Measurements from ENCODE around the gene MTRF1. TPM values are rescaled to one million over a fixed set of nuclear protein-coding genes. Genes with fewer than 3 reads are reported as not detected.
A peak's percentile ranks its signal among the peaks of the same experiment; 100 is the strongest.

MTRF1 gene
- total RNA-seq, 1 donor from 2014 or later, result 6.2 TPM

DNA sequence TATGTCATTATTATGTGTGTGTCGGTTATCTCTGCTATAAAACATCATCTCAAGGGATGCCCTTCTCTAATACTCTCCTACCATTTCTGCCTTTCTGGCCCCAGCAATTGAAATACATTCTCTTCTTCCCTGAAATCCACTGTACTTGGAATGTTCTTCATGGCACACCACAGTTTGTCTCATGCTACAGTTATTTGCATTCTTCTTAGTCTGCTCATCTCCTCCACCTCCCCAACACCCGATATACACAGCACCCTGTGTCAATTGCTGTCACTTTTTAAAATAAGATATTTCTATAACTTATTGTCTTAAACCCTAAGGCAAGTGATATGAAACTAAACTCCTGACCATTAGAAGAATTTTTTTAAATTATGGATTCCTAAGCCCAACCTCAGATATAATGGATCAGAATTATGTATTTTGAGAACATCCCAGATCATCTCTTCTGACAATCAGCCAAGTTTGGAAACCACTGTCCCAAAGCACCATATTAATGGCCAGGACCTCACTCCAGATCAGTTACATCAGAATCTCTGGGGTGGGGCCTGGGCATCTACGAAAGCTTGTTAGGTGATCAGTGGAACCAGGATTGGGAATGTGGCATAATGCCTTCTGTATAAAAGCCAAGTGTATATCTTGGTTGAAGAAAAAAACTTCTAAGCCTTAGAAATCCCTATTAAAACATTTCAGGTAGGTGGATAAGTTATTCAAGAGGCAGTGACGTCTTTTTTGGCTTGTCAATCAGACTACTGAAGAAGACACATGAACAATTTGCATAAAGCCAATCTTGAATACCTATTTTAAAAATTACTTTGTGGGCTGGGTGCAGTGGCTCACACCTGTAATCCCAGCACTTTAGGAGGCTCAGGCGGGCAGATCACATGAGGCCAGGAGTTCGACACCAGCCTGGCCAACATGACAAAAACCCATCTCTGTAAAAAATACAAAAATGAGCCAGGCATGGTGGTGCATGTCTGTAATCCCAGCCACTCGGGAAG lies 39.0 kb downstream of the MTRF1 start:
- DNase-seq (ENCODE audit: low spot score) (no peak), ATAC-seq (no peak)

DNA sequence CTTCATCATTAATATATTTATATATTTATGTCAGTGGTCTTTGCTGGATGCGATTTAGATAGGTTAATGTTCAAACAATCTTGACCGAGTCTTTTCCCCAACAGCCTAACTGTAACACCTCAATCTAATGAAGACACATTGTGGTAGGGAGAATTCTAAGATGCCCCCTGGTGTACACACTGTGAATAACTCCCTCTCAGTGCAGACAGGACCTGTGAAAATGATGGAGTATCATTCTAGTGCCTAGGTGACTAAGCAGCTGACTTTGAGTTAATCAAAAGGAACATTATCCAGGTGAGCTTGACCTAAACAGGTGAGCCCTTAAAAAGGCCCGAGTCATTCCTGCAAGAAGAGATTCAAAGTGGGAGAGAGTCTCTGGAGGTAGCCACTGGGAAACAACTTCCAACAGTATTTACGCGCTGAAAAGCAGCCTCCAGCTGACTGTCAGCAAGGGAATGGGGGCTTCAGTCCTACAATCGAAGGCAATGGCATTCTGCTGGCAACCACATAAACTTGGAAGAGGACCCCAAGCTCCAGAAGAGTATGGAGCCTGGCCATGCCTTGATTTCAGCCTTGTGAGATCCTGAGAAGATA lies 41.0 kb downstream of the MTRF1 start:
- ATAC-seq, result peak; percentile 97
- no peak for DNase-seq (ENCODE audit: low spot score)

DNA sequence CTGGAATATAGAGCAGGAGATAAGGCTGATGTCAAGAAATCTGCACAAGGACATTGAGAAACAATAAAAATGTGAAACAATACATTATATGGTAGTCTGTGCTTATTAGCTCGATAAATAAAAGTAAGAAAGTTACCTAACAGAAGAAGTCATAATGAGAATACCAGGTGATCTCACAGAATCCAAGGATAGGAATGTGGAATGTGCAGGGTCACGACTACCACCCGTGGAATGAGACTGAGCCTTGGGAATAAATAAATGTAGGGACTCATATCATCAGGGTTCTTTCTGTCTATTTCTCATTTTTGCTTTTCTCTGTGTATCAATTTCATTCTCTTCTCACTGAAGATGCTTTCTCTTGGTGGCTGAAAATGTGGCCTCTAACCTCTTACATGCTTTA lies 43.0 kb downstream of the MTRF1 start:
- no peak for DNase-seq (ENCODE audit: low spot score)

GRCh38 chr13:41216160-41216559 lies 47.2 kb downstream of the MTRF1 start:
- DNase-seq (ENCODE audit: low spot score), result no peak
- ATAC-seq, result no peak

More for the DNA sequence above, 43.0 kb downstream of the MTRF1 start:
- ATAC-seq, result no peak

- ATAC-seq (no peak), DNase-seq (ENCODE audit: low spot score) (no peak)
Measured at GRCh38 chr13:41213919-41214318, 49.5 kb downstream of the MTRF1 start.

GRCh38 chr13:41213316-41213715 lies 50.1 kb downstream of the MTRF1 start:
- ATAC-seq, result no peak
- no peak for DNase-seq (ENCODE audit: low spot score)

- ATAC-seq (no peak), DNase-seq (ENCODE audit: low spot score) (no peak)
Measured at GRCh38 chr13:41212881-41213280, 50.5 kb downstream of the MTRF1 start.

- ATAC-seq (no peak), DNase-seq (ENCODE audit: low spot score) (no peak)
Measured at GRCh38 chr13:41211062-41211461, 52.3 kb downstream of the MTRF1 start.

GRCh38 chr13:41206467-41206866 lies 56.9 kb downstream of the MTRF1 start:
- ATAC-seq (no peak), DNase-seq (ENCODE audit: low spot score) (no peak)

GRCh38 chr13:41203810-41204209 lies 59.6 kb downstream of the MTRF1 start:
- DNase-seq (ENCODE audit: low spot score) (no peak), ATAC-seq (no peak)

- no peak for ATAC-seq
Measured at GRCh38 chr13:41200126-41200525, 63.2 kb downstream of the MTRF1 start.

DNA sequence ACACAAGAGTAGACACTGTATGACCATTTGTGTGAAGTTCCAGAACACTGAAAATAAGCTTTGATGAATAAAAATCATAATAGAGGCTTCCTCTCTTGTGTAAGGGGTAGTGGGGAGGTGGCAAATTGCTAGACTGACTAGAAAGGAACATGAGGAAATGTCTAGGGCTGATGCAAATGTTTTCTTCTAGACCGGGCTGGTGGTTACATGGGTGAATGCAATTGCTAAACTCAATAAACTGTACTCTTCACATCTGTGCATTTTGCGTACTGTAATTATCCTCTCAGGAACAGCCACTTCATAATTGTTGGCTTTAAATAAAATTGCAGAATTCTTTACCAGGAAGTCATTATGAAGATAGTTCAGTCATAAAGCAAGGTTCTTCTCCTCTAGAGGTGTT lies 63.9 kb downstream of the MTRF1 start:
- ATAC-seq (no peak), DNase-seq (ENCODE audit: low spot score) (no peak)

More at GRCh38 chr13:41200126-41200525, 63.2 kb downstream of the MTRF1 start:
- no peak for DNase-seq (ENCODE audit: low spot score)

DNA sequence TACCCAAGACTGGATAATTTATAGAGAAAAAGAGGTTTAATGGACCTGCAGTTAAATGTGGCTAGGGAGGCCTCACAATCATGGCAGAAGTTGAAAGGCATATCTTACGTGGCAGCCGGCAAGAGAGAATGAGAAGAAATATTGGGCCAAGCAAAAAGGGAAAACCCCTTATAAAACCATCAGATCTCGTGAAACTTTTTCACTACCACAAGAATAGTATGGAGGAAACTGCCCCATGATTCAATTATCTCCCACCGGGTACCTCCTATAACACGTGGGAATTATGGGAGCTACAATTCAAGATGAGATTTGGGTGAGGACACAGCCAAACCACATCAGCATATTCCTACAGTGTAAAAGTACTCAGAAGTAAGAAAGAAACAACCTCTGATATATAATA lies 64.3 kb downstream of the MTRF1 start:
- no peak for DNase-seq (ENCODE audit: low spot score)
- no peak for ATAC-seq

DNA sequence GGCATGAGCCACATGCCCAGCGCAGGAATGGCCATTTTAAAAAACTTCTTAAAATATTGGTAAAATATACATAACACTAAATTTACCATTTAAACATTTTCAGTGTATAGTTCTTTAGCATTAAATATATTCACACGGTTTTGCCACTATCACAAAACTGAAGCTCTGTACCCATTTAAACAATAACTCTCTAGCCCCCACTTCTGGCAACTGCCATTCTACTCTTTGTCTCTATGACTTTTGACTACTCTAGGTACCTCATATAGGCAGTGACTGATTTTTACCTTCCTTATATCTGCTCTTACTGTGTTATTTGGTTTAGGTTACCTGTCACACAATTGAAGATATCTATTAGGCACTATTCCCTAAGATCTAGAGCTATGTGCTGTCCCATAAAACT lies 66.8 kb downstream of the MTRF1 start:
- no peak for DNase-seq (ENCODE audit: low spot score)
- no peak for ATAC-seq

DNA sequence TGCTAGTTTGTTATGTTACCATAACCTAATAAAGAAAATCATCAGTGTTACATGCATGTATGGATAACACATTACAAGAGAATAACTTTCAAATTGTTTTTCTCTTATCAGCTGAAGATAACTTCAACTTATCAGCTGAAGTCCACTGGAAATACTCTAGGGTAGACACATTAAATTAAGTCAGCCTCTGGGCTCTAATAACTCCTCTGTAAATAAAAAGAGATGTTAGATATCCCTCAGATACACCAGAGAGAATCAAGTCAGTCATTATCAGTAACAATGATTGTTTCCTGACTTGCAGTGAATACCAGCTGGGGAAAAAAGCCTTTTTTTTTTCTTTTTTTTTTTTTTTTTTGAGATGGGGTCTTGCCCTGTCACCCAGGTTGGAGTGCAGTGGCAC lies 67.4 kb downstream of the MTRF1 start:
- ATAC-seq, result no peak
- no peak for DNase-seq (ENCODE audit: low spot score)

DNA sequence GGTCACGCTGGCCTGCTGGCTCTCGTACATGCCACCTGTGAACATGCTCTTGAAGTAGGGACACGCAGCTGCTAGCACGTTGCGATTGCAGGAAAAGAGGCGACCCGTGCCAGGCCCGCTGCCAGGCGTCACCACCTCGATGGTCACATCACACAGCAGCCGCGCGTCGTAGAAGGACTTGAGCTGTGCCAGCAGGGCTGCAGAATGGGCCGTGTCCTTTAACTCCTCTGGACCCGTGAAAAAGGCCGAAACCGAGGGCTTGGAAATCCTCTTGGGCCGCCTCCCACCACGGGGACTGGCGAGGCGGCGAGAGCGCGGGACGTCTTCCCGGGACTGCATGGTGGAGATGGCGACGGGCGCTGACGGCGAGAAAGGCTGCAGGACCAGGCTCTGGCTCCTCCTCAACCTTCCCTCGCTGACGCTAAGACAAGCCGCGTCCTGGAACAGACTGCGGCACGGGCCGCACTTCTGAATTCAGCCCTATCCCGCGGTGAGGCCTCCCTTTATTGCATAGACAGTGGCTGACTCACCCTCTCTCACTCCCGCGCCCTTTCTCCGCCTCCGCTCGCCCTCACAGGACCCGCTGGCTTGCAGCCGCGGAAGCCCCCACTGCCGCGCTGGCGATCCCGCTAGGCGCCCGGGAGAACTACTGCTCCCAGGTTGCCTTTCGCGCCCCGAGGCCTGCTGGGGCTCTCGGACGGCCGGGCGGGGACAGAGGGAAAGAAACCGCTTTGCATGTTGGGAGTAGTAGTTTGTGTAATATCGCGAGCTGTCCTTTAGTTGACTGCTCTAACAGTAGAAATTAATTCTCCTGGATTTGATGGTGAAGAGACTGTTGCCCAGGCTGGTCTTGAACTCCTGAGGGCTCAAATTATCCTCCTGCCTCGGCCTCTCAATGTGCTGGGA lies 69.2 kb downstream of the MTRF1 start, which contains the start of gene KBTBD7:
KBTBD7 (minus strand) TSS at position 651 of the 906 bp plus-strand sequence; CDS start at position 339, 312 bp downstream.
- DNase-seq (ENCODE audit: low spot score) (peak; percentile 95), ATAC-seq (peak; percentile 98)

- ATAC-seq (no peak), DNase-seq (ENCODE audit: low spot score) (no peak)
Measured at GRCh38 chr13:41193469-41193868, 69.9 kb downstream of the MTRF1 start.

- ATAC-seq (no peak), DNase-seq (ENCODE audit: low spot score) (no peak)
Measured at GRCh38 chr13:41188584-41188983, 74.8 kb downstream of the MTRF1 start.

- ATAC-seq, result no peak
Measured at GRCh38 chr13:41186481-41186880, 76.9 kb downstream of the MTRF1 start.

DNA sequence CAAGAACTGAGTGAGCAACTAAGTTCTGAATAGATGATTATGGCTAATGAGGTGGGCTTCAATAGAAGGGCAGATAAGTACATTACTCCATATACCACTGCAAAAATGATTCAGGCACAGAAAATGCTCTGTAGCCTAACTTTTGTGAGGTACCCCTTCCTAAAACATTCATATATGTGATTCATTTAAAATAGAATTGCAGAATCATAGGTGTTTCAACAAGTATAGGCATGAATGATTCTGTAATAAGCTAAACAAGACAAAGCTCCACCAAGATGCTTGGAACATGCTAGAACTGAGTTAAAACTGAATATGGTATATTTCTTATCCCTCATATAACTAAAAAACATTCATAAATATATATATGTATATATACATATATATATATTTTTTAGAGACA lies 81.1 kb downstream of the MTRF1 start:
- no peak for DNase-seq (ENCODE audit: low spot score)
- ATAC-seq, result no peak

More at GRCh38 chr13:41186481-41186880, 76.9 kb downstream of the MTRF1 start:
- no peak for DNase-seq (ENCODE audit: low spot score)

Data from left lobe of liver (tissue), 2 donors.